Peyer's patch (tissue), 4 donors: Measurements from ENCODE around the gene ZNF280A. TPM values are rescaled to one million over a fixed set of nuclear protein-coding genes. Genes with fewer than 3 reads are reported as not detected.

Experiments used
- DNase-seq, 3 donors: peaks; one replicate each; pipeline ENCODE4 v3.0.0-alpha.2; 2017 to 2019
- H3K27ac ChIP-seq, 4 donors: fragments of 200-600 bp; sonication (generic); one replicate each; pipeline ENCODE4 v1.5.1; 2016 to 2019
- H3K27me3 ChIP-seq, 2 donors: fragments of 200-600 bp; sonication (generic); one replicate each; pipeline ENCODE4 v1.5.1; 2019
- H3K36me3 ChIP-seq, 3 donors: fragments of 200-600 bp; sonication (generic); one replicate each; pipeline ENCODE4 v1.5.1; 2016 to 2019
- H3K4me1 ChIP-seq, 4 donors: fragments of 200-600 bp; sonication (generic); one replicate each; pipeline ENCODE4 v1.5.1; 2016 to 2019
- H3K4me3 ChIP-seq, 4 donors: fragments of 200-600 bp; sonication (generic); 1 replicate in 3 of 4; 2 replicates in 1 of 4; pipeline ENCODE4 v1.5.1; 2016 to 2019; ENCODE audit warnings: mild to moderate bottlenecking in 1 of 4
- H3K9me3 ChIP-seq, 4 donors: fragments of 200-600 bp; sonication (generic); one replicate each; pipeline ENCODE4 v1.5.1; 2016 to 2019; ENCODE audit warnings: mild to moderate bottlenecking in 1 of 4
- CTCF ChIP-seq, 6 experiments: fragments of 450-650 bp in 4 of 6; fragments of 200-600 bp in 2 of 6; sonication (generic) in 1 of 6; IDR thresholded peaks; one replicate each; pipeline ENCODE4 v1.5.1; 2017 to 2019; ENCODE audit warnings: antibody characterized with exemption in 6 of 6, mild to moderate bottlenecking in 3 of 6, moderate library complexity in 1 of 6
- POLR2A ChIP-seq, 2 donors: fragments of 450-650 bp; IDR thresholded peaks; one replicate each; pipeline ENCODE4 v1.5.1; 2017; ENCODE audit warnings: antibody characterized with exemption in 2 of 2, mild to moderate bottlenecking in 2 of 2, moderate library complexity in 2 of 2
- total RNA-seq, 4 donors: library from RNA; depleted of rRNA; stranded (reverse); fragments of >200 nt; gene quantifications; one replicate each; pipeline ENCODE4 v1.1.0, GENCODE V29; 2016

The ZNF280A gene
- total RNA-seq, 4 donors from 2014 or later = not detected

- DNase-seq = no peak
- Histone ChIP-seq H3K27ac (no peak overlapping the region), H3K36me3 (no peaks in the 10 kb centered on the region)
Measured at GRCh38 chr22:22553141-22553540, 33.1 kb upstream of the ZNF280A start.

GRCh38 chr22:22552630-22553029 is 32.6 kb upstream of the ZNF280A start:
- no peak overlapping the region for H3K27ac ChIP-seq
- TF ChIP-seq POLR2A (IDR thresholded peaks at IDR 0.05) (no peak), CTCF (IDR thresholded peaks at IDR 0.05) (peak in 1 of 6 experiments; percentile 9)
- H3K9me3 ChIP-seq = no peaks in the 10 kb centered on the region
- no peaks in the 10 kb centered on the region for H3K36me3 ChIP-seq
- H3K4me1 ChIP-seq = no peaks in the 10 kb centered on the region
- no peaks in the 10 kb centered on the region for H3K27me3 ChIP-seq
- no peak overlapping the region for H3K4me3 ChIP-seq
- no peak for DNase-seq

More at GRCh38 chr22:22553141-22553540, 33.1 kb upstream of the ZNF280A start:
- H3K9me3 ChIP-seq = no peaks in the 10 kb centered on the region
- no peaks in the 10 kb centered on the region for H3K27me3 ChIP-seq
- H3K4me1 ChIP-seq = no peaks in the 10 kb centered on the region
- TF ChIP-seq CTCF (IDR thresholded peaks at IDR 0.05) = no peak
- H3K4me3 ChIP-seq = no peak overlapping the region

- Histone ChIP-seq H3K4me1 (no peaks in the 10 kb centered on the region), H3K27me3 (no peaks in the 10 kb centered on the region), H3K9me3 (no peaks in the 10 kb centered on the region), H3K36me3 (no peaks in the 10 kb centered on the region), H3K27ac (no peak overlapping the region), H3K4me3 (no peak overlapping the region)
- no peak for TF ChIP-seq POLR2A (IDR thresholded peaks at IDR 0.05)
- TF ChIP-seq CTCF (IDR thresholded peaks at IDR 0.05) = no peak
- DNase-seq = no peak
Measured at GRCh38 chr22:22550789-22551434, 30.8 kb upstream of the ZNF280A start.

- no peak for DNase-seq
- Histone ChIP-seq H3K36me3 (no peaks in the 10 kb centered on the region), H3K9me3 (no peaks in the 10 kb centered on the region), H3K27me3 (no peaks in the 10 kb centered on the region), H3K27ac (no peak overlapping the region), H3K4me1 (no peaks in the 10 kb centered on the region), H3K4me3 (no peak overlapping the region)
- TF ChIP-seq POLR2A (IDR thresholded peaks at IDR 0.05) (no peak), CTCF (IDR thresholded peaks at IDR 0.05) (no peak)
Measured at GRCh38 chr22:22548910-22549309, 28.8 kb upstream of the ZNF280A start.

GRCh38 chr22:22548317-22548716 is 28.2 kb upstream of the ZNF280A start:
- TF ChIP-seq POLR2A (IDR thresholded peaks at IDR 0.05) (no peak), CTCF (IDR thresholded peaks at IDR 0.05) (no peak)
- Histone ChIP-seq H3K9me3 (no peaks in the 10 kb centered on the region), H3K27ac (no peak overlapping the region), H3K27me3 (no peaks in the 10 kb centered on the region), H3K4me3 (no peak overlapping the region), H3K36me3 (no peaks in the 10 kb centered on the region), H3K4me1 (no peaks in the 10 kb centered on the region)
- no peak for DNase-seq
